Measurements from ENCODE around the gene SPINK8. TPM values are rescaled to one million over a fixed set of nuclear protein-coding genes. Genes with fewer than 3 reads are reported as not detected.

Gene SPINK8
- total and polyA plus RNA-seq, 12 donors, result not detected

DNA sequence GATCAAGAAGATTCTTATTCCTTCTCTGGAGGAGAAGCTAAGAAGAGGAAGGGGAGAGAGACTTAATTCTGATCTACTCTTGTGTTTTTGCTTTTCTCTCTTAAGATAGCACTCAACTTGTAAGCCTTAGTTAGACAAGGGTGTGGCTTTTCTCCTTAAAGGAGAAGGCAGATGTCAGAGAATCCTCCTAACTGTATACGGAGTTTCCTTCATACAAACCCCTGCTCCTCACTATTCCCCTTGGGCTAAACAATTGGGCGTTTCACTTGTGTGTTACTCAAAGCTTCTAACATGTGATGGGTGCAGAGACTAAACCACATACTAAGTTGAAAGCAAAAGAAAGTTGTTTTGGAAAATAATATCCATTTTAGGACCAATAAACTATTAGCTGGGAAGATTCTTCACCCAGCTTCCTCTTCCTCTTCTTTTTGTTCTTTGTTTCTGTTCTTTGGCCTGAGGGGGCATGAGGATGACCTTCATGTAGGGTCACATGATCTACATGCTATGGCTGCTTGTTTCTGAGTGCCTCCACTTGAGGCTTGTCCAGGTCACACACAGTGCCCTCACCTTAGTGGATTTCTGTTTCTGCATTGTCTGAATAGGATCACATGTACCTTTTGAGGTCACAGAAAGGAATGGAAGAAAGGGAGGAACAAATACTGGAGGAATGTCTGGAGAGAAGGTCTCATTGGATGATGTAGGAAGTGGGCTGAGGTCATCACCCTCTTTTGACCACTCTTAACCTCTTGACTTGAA lies 14.6 kb downstream of the SPINK8 start:
- TF ChIP-seq, protein P1, sequence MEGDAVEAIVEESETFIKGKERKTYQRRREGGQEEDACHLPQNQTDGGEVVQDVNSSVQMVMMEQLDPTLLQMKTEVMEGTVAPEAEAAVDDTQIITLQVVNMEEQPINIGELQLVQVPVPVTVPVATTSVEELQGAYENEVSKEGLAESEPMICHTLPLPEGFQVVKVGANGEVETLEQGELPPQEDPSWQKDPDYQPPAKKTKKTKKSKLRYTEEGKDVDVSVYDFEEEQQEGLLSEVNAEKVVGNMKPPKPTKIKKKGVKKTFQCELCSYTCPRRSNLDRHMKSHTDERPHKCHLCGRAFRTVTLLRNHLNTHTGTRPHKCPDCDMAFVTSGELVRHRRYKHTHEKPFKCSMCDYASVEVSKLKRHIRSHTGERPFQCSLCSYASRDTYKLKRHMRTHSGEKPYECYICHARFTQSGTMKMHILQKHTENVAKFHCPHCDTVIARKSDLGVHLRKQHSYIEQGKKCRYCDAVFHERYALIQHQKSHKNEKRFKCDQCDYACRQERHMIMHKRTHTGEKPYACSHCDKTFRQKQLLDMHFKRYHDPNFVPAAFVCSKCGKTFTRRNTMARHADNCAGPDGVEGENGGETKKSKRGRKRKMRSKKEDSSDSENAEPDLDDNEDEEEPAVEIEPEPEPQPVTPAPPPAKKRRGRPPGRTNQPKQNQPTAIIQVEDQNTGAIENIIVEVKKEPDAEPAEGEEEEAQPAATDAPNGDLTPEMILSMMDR (IDR thresholded peaks at IDR 0.05), result no peak
- Histone ChIP-seq H3K27ac (no peak overlapping the region), H3K9me3 (peaks cover 0 to 36% (median 17%) of the 10 kb centered on the region in 11 donors), H3K27me3 (peaks cover 0 to 3% (median 0%) of the 10 kb centered on the region in 7 donors), H3K4me1 (peaks cover 0 to 7% (median 0%) of the 10 kb centered on the region in 9 donors), H3K4me3 (no peak overlapping the region), H3K36me3 (no peaks in the 10 kb centered on the region)
- 61 to 67% methylated on average over 2 of the region's 2 CpGs for WGBS, 2 donors
- ATAC-seq (no peak), DNase-seq (no peak)
- intact Hi-C loops (cut with DNase I), result no loop called here

DNA sequence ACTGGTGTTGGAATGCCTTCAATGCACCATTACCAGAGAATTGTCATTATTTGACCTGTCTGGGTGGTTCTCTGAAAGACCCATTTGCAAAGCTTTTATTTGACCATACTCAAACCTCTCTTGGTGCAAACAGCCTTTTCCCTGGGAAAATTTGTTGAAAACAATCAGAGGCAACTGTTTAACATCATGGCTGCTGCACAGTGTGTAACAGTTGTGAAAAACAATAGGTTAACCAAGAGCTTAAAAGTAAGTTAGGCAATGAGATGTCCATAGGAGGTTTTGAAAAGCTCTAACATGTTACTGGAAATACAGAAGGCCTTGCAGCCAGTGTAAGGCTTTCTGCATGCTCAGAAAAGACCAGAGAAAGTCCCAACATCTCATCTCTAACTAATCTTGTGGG lies 18.9 kb downstream of the SPINK8 start:
- peaks cover 0 to 41% (median 18%) of the 10 kb centered on the region in 11 donors for H3K9me3 ChIP-seq
- intact Hi-C loops (cut with DNase I), result no loop called here
- peaks cover 0 to 7% (median 0%) of the 10 kb centered on the region in 9 donors for H3K4me1 ChIP-seq
- H3K36me3 ChIP-seq, result no peaks in the 10 kb centered on the region
- no peak for ATAC-seq
- no peak overlapping the region for H3K4me3 ChIP-seq
- no peaks in the 10 kb centered on the region for H3K27me3 ChIP-seq
- no peak for DNase-seq
- TF ChIP-seq, protein P1 (IDR thresholded peaks at IDR 0.05), result no peak
- no peak overlapping the region for H3K27ac ChIP-seq

DNA sequence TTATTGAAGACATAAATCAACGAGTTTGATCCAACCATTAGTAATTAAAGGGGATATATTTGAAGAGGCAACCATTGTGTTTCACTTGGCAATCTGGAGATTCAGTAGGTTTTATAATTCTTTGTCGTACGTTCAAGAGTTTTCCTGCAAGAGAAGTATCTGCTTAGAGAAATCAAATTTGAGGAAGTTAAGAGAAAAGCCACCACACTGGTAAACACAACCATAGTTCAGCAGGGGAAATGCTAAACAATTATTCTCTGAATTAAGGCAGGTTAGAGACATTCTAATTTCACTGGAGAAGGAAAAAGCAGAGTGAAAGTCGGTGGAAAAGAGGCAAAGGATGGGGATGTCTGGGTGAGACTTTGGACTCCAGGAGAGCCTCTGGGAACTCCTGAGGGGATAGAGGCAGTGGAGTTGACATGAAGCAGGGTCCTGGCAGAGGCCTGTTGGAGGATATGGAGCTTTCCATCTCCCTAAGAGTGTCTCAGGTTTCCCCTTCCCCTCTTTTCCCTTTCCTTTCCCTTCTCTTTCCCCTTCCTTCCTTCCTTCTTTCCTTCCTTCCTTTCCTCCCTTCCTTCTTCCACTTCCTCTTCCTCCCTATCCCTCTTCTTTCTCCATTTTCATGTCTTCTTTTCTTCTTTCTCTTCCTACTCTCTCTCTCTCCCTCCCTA lies 26.5 kb downstream of the SPINK8 start:
- Histone ChIP-seq H3K36me3 (no peaks in the 10 kb centered on the region), H3K4me1 (peaks cover 0 to 5% (median 4%) of the 10 kb centered on the region in 9 donors), H3K27me3 (peaks cover 0 to 6% (median 0%) of the 10 kb centered on the region in 7 donors), H3K27ac (no peak overlapping the region), H3K4me3 (no peak overlapping the region), H3K9me3 (no peaks in the 10 kb centered on the region)
- no peak for DNase-seq
- TF ChIP-seq, protein P1 (IDR thresholded peaks at IDR 0.05), result no peak
- intact Hi-C loops (cut with DNase I), result no loop called here
- 64% methylated on average over 4 of the region's 4 CpGs for WGBS, 2 donors
- no peak for ATAC-seq

DNA sequence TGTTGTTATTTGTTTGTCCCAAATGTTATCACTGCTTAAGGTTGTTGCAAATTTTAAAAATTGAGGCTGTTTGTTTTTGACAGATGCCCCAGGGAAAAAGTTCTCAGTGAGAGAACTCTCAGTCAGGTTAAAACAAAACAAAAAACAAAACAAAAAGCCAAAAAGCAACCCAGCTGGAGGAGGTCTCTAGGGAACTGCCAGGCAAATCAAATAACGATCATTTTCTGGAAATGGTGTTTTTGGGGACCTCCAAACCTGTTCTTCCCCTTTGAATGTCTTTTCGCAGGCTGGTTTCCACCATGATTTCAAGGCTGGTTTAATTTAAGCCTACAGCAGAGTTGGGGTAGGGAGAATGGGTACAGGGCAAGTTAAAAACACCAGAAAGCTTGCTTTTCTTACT lies 27.2 kb downstream of the SPINK8 start:
- peaks cover 0 to 6% (median 0%) of the 10 kb centered on the region in 7 donors for H3K27me3 ChIP-seq
- no peaks in the 10 kb centered on the region for H3K9me3 ChIP-seq
- TF ChIP-seq, protein P1 (IDR thresholded peaks at IDR 0.05), result no peak
- peaks cover 0 to 10% (median 7%) of the 10 kb centered on the region in 9 donors for H3K4me1 ChIP-seq
- ATAC-seq (no peak), DNase-seq (no peak)
- 76 to 77% methylated on average over 2 of the region's 2 CpGs for WGBS, 2 donors
- no peak overlapping the region for H3K4me3 ChIP-seq
- no peak overlapping the region for H3K27ac ChIP-seq
- intact Hi-C loops (cut with DNase I), result no loop called here
- H3K36me3 ChIP-seq, result no peaks in the 10 kb centered on the region
